Measurements from ENCODE around the gene KIAA0930.
"Not testable (repeated sequence)": the region's sequence is repeated elsewhere in the genome, so short reads cannot be mapped to it uniquely, and the experiment has no call there.

The KIAA0930 gene

DNA sequence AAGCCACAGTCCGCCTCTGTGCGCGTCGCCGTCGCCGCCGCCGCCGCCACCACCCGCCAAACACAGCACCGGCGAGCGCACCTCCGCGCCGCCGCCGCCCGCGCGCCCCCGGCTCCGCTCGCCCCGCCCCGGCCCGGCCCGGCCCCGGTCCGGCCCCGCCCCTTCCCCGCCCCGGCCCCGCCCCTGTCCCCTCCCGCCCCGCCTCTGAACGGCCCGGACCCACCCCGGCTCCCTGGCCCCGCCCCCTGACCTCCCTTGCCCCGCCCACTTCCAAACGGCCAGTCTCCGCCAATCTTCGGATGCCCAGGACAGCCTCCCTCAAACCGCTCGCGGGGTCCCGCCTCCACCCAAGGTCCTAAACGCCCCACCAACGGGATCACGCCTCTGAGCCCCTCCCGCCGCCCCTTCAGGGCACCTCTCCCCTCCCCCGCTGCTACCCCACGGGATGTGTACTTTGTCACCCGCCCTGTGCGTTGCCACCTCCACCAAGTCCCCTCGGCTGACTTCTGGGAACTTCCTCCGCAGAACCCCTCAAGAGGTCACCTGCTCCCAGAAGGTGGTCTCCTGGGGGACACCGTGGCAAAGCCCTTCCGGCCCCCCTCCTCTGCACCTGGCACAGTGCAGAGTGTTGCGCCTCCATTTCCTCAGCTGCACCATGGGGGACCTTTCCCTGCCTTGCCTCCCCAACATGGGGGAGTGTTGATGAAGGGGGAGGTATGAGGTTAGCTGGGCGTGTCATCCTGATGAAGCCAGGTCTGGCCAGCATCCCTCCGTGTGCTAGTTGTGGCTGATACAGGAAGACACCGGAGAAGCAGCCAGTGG, at the start of gene KIAA0930:
TSS of gene KIAA0930 (minus strand) at position 85 of the 822 bp plus-strand sequence. CDS start 191 bp downstream, outside the sequence.
- DNase-seq = peak; percentile 90

DNA sequence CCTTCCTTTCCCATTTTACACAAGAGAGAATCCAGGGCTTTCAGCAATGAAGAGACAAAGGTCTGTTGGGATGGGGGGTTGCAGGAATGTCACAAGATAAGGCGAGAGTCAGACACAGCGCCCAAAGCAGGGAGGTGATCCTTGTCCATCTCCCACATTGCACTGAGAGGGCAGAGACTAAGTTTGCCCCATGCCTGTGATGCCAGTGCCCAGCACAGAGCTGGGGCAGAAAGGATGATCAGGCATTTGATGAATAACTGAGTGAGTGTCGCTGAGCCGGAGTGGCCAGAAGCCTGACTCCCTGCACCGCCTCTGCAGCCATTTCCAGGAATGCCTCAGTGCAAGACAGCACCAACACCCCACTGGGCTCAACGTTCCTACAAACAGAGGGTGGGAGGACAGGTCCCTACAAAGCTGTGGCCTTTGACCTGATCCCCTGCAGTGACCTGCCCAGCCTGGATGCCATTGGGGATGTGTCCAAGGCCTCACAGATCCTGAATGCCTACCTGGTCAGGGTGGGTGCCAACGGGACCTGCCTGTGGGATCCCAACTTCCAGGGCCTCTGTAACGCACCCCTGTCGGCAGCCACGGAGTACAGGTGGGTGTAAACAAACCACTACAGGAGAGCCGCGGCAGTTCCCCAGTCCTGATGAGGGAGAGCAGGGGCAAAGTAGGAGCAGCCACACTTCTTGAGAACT, 46.3 kb upstream of the KIAA0930 start:
- DNase-seq = no peak

DNA sequence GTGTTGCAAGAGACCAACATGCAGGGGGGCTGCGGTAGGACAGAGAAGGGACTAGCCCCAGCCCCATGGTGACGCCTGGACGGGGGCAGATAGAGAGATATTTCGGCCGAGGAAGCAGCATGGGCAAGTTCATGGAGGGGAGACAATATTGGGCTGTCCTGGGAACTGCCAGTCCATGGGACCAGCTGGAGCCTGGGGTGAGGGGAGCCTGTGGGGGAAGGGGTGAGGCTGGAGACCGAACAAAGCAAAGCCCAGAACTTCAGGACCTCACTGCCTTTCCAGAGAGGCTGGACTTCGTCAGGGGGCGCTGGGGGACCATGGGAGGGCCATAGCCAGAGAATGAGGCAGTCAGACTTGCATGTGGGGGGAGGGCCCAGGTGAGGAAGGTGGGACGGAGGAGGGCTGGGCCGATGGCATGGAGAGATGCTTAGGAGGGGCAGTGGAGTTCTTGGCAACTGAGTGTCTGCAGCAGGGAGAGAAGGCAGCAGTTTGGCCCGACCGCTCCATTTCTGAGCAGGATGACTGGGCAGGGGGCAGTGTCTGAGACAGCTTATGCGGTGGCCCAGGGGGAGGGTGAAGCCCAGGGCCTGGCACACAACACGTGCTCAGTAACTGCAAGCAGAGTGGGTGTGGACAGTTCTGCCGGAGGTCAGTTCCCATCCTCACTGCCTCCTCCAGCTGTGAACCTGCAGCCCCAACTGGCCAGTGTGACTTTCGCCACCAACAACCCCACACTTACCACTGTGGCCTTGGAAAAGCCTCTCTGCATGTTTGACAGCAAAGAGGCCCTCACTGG, 44.8 kb upstream of the KIAA0930 start:
- no peak for DNase-seq

DNA sequence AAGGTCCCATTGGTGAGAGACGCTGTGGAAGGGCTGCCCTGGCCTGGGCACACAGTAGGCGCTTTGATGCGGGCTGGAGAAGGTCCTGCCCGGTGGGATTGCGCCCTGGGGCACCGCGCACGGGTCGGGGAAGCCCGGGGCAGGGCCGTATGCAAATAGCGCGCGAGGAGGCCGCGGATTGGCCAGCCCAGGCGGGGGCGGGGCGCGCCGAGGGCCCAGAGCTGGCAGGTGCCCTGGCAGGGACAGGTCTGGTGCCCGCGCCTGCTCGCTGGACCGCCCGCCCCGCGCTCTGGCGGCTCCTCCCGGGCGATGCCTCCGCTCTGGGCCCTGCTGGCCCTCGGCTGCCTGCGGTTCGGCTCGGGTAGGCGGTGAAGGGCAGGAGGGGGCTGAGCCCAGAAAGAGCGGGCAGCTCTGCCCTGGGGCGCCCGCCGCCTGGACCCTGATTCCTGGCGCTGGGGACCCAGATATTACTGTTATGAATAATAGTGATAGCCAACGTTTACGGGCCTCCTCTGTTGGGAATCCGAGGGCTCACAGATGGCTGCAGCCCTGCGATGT, 44.1 kb upstream of the KIAA0930 start, which contains the start of gene UPK3A:
TSS of gene UPK3A (plus strand) at position 245 of the 558 bp plus-strand sequence. CDS start at position 310, 65 bp downstream.
- peak; percentile 57 for DNase-seq

DNA sequence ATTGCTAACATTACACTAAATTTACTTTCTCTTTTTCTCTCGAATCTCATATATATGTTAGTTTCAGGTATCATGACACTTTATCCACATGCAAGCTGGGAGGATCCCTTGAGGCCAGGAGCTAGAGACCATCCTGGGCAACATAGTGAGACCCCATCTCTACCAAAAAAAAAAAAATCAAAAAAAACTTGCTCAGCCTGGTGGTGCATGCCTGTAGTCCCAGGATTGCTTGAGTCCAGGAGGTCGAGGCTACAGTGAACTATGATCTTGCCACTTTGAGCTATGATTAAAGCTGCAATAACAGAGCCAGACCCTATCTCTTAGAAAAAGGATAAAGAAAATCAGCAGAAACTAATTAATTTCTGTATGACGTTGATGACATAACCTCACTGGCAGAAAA, 40.3 kb upstream of the KIAA0930 start:
- DNase-seq = no peak

DNA sequence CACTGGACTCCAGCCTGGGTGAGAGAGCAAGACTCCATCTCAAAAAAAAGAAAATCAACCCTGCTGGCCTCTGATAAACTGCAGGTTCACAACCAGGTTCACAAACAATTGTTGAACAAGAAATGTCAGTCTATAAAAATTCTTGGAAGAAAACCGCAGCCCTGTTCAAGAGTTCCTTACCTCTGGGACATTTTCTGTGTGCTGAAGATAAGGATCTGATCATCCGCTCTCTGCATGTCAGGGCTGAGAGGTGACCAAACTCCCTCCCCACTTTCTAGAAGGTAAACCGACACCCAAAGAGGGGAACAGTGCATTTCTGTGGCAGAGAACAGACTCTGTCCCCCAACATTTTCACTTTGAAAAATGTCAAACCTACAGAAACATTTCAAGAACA, 39.9 kb upstream of the KIAA0930 start:
- no peak for DNase-seq

DNA sequence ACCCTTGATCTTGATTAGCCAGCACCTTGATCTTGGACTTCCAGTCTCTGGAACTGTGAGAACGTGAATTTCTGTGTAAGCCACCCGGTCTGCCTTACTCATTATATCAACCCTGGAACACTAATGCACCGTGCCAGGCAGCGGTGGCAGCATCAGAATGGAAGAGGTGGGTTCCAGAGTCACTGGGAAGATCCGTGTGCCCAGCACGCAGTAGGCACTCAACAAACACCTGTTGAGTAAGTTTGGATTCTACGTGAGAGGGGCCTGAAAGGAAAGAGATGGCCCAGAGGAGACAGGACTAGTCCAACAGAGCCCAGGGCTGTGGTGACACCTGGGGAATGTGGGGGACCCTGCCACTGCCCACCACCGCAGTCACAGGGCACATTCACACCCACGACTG, 37.4 kb upstream of the KIAA0930 start:
- no peak for DNase-seq

DNA sequence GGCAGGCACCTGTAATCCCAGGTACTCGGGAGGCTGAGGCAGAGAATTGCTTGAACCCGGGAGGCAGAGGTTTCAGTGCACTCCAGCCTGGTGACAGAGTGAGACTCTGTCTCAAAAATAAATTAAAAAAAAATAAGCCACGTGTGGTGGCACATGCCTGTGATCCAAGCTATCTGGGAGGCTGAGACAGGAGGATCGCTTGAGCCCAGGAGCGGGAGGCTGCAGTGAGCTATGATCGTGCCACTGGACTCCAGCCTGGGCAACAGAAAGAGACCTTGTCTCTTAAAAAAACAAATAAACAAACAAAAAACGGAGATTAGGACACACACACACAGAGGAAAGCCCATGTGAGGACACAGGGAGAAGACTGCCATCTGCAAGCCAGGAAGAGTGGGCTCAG, 37.0 kb upstream of the KIAA0930 start:
- DNase-seq = not testable (repeated sequence)

DNA sequence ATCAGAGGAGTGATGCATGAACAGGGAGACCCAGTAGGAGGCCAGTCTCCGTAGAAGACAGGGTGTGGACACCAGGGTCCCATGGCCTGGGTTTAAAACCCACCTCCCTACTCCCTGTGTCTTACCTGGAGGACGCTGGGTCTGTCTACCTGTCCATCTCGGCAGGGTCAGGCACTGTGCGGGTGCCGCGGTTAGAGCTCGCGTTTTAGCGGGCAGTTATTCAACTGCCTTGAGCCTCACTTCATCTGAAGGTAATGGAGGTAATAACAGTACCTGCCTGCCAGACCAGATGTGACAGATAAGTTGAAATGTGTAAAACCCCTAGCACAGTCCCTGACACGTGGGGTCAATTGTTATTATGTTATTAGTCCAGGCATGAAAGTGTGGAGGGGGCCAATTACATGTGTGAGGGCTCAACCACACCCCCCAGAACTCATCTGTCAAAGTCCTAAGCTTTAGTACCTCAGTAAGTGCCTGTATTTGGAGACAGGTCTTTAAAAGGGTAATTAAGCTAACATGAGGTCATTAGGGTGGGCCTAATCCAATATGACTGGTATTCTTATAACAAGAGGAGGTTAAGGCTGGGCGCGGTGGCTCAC, 35.9 kb upstream of the KIAA0930 start:
- no peak for DNase-seq

DNA sequence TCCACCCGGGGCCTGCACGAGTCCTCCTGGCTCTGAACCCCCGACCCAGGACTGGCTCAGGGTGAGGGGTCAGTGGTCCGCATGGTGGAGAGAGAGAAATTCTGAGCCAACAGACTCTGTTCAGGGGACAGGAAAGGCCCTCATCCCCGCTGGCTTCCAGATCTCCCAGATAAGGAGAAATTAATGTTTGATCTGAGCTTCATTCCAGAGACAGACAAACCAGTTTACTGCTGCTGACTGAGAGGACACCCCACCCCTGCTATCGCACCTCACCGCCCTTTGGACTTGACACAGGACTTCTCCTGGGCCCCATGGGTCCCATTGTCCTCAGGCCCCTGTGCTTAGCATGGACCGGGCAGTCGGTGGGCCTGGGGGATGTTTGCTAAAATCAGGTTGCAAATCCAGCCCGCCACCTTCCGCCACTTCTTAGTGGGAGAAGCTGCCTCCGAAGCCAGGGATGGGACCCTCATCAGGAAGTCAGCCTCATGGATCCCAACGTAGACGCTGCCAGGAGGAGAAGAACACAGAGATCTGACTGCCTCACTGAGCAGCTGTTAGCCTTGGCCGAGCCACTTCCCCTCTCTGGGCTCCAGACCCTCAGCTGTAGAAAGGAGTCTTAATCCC, 32.9 kb upstream of the KIAA0930 start:
- DNase-seq = no peak

DNA sequence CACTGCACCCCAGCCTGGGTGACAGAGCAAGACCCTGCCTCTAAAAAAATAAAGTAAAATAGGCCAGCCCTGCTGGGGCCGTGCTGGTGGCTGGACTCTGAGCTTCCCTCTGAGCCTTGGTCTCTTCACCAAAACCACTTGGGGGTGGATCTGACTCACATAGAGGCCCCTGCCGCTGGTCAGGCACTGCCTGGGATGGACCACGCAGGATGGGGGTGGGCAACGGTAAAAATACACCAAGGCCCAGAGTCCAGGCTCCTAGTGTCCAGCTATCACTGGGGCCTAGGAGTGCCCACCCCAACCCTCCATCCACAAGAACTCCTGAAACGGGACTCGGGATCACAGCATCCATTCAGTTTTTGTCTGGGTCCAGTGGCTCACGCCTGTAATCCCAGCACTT, 31.8 kb upstream of the KIAA0930 start:
- DNase-seq = no peak

DNA sequence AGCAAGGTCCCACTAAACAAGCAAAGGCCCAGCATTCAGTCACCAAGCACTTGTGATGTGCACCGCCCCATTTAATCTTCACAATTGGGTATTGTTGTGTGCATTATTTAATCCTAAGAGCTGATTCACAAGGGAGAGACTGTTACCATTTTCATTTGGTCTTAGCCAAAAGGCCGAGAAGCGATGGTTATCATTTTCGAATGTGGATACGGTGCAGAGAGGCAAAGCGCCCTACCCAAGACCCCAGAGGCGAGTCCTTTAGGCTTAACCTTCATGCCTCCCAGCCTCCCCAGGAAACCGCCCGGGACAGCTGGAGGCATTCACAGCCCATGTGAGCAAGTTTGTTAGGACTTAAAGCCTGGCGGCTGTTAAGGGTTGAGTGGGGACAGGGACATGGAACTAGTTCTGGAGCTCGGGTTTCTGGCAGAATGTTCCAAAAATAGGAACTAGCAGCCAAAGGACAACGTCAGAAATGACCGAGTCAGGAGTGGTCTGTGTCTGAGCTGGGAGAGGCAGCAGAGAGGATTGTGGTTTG, 31.0 kb upstream of the KIAA0930 start:
- DNase-seq = no peak

DNA sequence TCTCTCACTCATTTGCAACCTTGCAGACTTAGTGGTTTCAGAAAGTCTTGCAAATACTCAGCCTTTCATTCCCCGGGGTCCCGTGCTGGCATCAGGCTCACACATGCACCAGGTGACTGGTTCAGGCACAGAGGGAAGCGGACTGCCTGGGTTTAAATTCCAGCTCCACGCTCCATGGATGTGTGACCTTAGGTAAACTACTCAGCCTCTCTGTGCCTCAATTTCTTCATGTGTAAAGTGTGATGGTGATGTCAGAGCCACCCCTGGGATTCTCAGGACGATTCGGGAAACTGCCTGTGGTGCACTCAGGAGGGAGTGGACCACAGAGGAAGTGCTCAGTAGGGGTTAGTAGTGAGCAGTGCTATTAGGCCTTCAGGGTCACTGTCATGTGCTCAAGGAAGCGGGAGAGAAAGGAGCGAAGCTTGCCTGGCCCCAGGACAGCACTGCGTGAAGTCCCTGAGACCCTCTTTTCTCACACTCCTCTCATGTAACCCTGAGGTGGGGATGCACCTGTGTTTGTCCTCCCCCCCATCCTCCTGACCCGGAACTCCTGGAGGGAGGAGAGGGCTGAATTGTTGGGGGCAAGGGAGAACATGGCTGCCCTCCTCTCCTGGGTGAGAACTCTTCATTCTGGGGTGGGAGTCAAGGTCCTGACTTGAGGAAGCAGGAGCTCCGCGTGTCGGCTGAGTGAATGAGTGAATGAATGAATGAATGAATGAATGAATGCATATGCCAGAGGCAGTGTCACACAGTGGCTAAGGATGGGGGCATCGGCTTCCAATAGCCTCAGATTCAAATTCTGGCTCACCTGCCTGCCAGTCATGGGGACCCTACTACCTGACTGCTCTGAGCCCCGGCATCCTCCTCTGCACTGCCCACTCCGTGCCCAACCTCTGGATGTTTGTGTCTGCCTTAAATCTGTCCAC, 29.7 kb upstream of the KIAA0930 start:
- DNase-seq = no peak

DNA sequence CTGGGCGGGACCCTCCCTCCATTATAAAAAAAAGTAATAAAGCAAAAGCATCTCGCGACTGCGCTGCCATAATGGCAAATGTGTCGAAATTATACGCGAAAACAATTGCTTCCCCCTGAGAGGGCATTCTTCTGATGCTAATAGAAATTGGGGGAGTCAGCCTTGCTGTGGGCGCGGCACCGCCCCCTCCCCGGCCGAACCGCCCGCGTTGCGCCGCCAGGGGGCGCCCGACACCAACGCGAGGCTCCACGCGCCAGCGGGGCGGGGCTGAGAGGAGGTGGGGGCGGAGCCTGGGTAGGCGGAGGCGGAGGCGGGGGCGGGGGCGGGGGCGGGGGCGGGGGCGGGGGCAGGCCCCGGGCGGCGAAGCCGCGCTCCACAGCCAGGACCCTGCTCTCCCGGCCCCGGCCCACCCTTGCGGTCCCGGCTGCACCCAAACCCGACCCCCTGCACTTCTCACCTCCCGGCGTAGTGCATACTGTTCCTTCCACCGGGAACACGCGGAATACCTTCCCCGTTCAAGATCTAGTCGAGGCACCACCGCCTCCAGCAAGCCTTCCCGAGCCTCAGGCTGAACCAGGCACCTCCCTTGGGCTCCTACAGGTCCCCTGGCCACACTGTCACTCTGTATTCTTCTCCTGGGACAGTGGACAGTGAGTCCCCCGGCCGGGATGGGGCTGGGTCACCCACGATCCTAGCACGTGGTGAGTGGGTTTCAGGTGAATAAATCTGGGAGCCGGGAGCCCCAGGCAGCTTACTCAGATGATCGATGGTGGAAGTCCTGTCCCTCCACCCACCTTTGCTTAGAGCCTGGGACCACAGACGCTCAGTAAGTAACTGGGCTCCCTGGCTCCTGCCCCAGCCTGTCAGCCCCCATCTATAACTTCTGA, 28.5 kb upstream of the KIAA0930 start:
- peak; percentile 89 for DNase-seq

DNA sequence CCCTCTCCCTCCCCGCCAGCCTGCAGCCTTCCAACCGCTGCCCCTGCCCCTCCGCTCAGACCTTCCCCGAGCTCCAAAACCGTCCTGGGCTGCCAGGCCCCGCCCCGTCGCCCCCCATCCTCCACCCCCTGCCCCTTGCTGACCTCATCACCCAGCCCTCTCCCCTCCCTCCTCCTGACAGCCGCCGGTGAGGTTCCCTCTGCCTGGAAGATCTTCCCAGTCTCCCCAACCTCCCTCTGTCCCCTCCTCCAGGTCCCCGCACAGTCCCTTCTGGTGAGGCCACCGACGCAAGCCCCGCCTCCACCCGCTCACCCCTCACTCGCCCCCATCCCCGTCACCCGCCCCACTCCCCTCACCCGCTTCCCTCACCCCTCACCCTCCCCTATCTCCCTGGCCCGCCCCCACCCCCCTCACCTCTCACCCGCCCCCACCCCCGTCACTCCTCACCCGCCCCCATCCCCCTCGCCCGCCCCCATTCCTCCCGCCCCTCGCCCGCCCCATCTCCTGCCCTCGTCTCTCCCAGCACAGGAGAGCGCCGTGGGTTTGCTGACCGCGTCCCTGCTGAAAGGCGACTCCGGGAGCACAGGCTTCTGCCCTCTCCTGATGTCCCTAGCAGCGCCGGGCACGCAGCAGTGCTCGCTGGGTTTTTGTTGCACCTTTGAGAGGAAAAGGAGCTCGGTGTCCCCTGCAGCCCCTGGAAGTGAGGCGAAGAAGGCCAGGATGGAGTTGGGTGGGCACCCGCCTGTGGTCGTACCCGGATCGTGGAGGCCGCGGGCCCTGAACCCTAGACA, 27.7 kb upstream of the KIAA0930 start:
- peak; percentile 32 for DNase-seq

DNA sequence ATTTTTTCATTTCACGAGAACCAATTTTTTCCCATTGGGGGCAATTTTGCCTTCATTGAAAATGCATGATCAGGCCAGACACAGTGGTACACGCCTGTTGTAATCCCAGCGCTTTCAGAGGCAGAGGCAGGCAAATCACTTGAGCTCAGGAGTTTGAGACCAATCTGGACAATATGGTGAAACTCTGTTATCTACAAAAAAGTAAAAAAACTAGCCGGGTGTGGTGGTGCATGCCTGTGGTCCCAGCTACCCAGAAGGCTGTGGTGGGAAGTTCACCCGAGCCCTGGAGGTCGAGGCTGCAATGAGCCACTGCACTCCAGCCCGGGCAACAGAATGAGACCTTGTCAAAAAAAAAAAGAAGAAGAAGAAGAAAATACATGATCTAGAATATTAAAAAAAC, 24.8 kb upstream of the KIAA0930 start:
- DNase-seq = no peak

DNA sequence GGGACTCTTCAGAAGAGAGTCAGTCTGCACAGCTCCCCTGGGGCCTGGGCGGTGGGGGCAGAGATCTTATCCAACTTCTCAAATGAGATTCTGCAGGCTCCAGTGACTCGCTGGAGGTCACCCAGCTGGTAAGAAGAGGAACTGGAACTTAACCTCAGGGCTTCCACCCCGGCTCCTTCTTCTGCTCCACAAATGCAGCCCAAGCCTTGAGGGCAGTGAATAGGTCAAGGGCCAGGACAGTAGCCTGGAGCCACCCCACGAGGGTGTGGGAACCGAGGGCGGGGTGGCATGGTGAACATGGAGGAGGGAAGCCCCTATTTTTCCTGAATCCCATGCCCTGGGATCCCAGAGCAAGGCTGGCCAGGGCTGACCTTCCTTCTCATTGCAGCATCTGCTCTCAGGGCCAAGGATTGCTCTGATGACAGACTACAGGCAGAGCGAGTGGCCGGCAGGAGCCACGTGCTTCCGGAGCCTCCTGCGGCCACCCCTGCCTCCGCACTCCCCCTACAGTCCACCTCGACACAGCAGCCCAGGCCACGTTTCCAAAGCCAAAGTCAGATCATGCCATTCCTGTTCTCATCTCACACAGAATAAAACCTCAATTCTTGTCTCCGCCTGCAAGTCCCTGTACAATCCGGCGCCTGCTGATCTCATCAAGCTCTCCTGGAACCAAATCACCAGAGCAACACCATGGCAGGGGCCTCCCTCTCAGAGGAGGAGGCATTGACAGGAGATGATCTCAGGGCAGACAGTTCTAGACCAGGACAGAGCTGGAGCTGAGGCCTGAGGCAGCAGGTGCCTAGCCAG, 23.0 kb upstream of the KIAA0930 start:
- DNase-seq = no peak

DNA sequence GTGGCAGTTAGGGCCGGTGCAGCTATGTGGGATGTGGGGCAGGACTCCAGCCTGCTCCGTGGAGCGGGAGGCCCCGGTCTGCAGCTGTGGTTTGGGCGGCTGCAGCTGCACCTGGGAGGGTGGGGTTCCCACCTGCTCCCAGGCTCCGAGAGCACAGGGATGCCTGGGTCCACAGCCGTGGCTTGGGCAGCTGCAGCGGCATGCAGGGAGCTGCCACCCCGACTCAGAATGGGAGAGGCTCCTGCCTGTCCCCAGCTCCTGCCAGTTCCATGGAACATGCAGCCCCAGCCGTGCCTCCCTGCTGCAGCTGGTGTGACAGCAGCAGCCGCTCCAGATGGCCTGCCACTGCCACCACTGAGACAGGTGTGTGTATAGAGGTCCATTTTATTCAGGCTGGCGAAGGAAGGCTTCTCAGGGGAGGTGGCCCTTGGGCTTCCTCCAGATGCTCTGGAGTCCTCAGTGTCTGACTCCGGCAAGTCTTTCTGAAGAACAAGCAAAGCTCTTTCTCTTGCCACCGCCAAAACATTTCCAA, 22.3 kb upstream of the KIAA0930 start:
- no peak for DNase-seq
